Osteoblast (primary cell): ENCODE data around the gene ZSWIM1. TPM values are rescaled to one million over a fixed set of nuclear protein-coding genes. Genes with fewer than 3 reads are reported as not detected.
A peak's percentile ranks its signal among the peaks of the same experiment; 100 is the strongest.

Source experiments
- DNase-seq: peaks from one replicate; pipeline ENCODE4 v3.0.0; 2011; ENCODE audit warnings: low spot score, mixed read lengths; ENCODE audit not compliant: insufficient read length; ENCODE audit errors: missing footprints
- H2AFZ ChIP-seq: 2 replicates; pipeline ENCODE4 v1.6.0; 2011; ENCODE audit warnings: mild to moderate bottlenecking, low read length
- H3K27ac ChIP-seq: 2 replicates; pipeline ENCODE4 v1.5.1; 2011; ENCODE audit warnings: mild to moderate bottlenecking, low read depth, low read length, moderate library complexity
- H3K27me3 ChIP-seq: 2 replicates; pipeline ENCODE4 v1.6.0; 2012; ENCODE audit warnings: mild to moderate bottlenecking, control low read depth, inconsistent platforms, low read length, moderate library complexity; ENCODE audit not compliant: insufficient read depth
- H3K36me3 ChIP-seq: 2 replicates; pipeline ENCODE4 v1.5.1; 2011; ENCODE audit warnings: mild to moderate bottlenecking, low read length, control low read depth, moderate library complexity; ENCODE audit not compliant: insufficient read depth
- H3K4me1 ChIP-seq: 2 replicates; pipeline ENCODE4 v1.5.1; 2011; ENCODE audit warnings: mild to moderate bottlenecking, low read length, control low read depth, moderate library complexity; ENCODE audit not compliant: insufficient read depth
- H3K4me2 ChIP-seq: 2 replicates; pipeline ENCODE4 v1.6.0; 2011; ENCODE audit warnings: mild to moderate bottlenecking, low read length; ENCODE audit not compliant: insufficient read depth
- H3K4me3 ChIP-seq: fragments of 200-600 bp; sonication (generic); 3 replicates; pipeline ENCODE4 v1.5.1; 2012; ENCODE audit warnings: mild to moderate bottlenecking, low read length, inconsistent platforms; ENCODE audit not compliant: insufficient read depth
- H3K79me2 ChIP-seq: 2 replicates; pipeline ENCODE4 v1.6.0; 2012; ENCODE audit warnings: mild to moderate bottlenecking, low read length, control low read depth, inconsistent platforms; ENCODE audit not compliant: insufficient read depth
- H3K9me3 ChIP-seq: 2 replicates; pipeline ENCODE4 v1.5.1; 2011; ENCODE audit warnings: low read depth, low read length, control low read depth
- H4K20me1 ChIP-seq: 2 replicates; pipeline ENCODE4 v1.6.0; 2012; ENCODE audit warnings: mild to moderate bottlenecking, low read length, control low read depth; ENCODE audit not compliant: insufficient read depth
- CTCF ChIP-seq: IDR thresholded peaks from 2 replicates; pipeline ENCODE4 v1.5.1; 2011; ENCODE audit warnings: mild to moderate bottlenecking, low read depth, low read length, moderate library complexity; ENCODE audit errors: extremely low read depth
- total RNA-seq: library from RNA; depleted of rRNA; stranded (reverse); fragments of >200 nt; gene quantifications from 2 replicates; pipeline ENCODE4 v1.2.3, GENCODE V29; 2012

ZSWIM1 gene
- total RNA-seq, 1 donor: 7.6 TPM

- H3K4me2 ChIP-seq: peak overlapping the region; percentile 99
- H3K36me3 ChIP-seq: peaks cover 17% of the 10 kb centered on the region
- H3K4me3 ChIP-seq: peak overlapping the region; percentile 100
- peaks cover 16% of the 10 kb centered on the region for H3K4me1 ChIP-seq
- H3K79me2 ChIP-seq: peaks cover 50% of the 10 kb centered on the region
- H2AFZ ChIP-seq: peak overlapping the region; percentile 94
- DNase-seq: peak; percentile 98
- no peaks in the 10 kb centered on the region for H3K9me3 ChIP-seq
- H4K20me1 ChIP-seq: peaks cover 44% of the 10 kb centered on the region
- H3K27ac ChIP-seq: peak overlapping the region; percentile 95
- no peaks in the 10 kb centered on the region for H3K27me3 ChIP-seq
- TF ChIP-seq CTCF: peak; percentile 22
Measured at GRCh38 chr20:45933266-45934045, 52.4 kb downstream of the ZSWIM1 start.

GRCh38 chr20:45934046-45934585, 53.1 kb downstream of the ZSWIM1 start:
- H2AFZ ChIP-seq: peak overlapping the region; percentile 94
- peak; percentile 85 for DNase-seq

More at GRCh38 chr20:45934046-45934585, 53.1 kb downstream of the ZSWIM1 start:
- Histone ChIP-seq H3K27ac (peak overlapping the region; percentile 95), H3K4me3 (peak overlapping the region; percentile 100), H3K36me3 (peaks cover 23% of the 10 kb centered on the region), H3K27me3 (no peaks in the 10 kb centered on the region), H4K20me1 (peaks cover 46% of the 10 kb centered on the region), H3K4me2 (peak overlapping the region; percentile 99), H3K79me2 (peaks cover 53% of the 10 kb centered on the region), H3K9me3 (no peaks in the 10 kb centered on the region), H3K4me1 (peaks cover 16% of the 10 kb centered on the region)
- no peak for TF ChIP-seq CTCF

Other genes with a start within 250 kb of the ZSWIM1 start
- not detected in 2 replicates for gene WFDC9, start 249.9 kb upstream of the ZSWIM1 start, total RNA-seq
- gene WFDC11, start 211.0 kb upstream of the ZSWIM1 start, total RNA-seq: not detected in 2 replicates
- not detected in 2 replicates for gene WFDC13, start 179.2 kb upstream of the ZSWIM1 start, total RNA-seq
- gene WFDC10B, start 176.2 kb upstream of the ZSWIM1 start, total RNA-seq: not detected in 2 replicates
- gene SPINT4, start 158.9 kb upstream of the ZSWIM1 start, total RNA-seq: not detected in 2 replicates
- not detected in 2 replicates for gene WFDC3, start 89.3 kb upstream of the ZSWIM1 start, total RNA-seq
- gene DNTTIP1, start 89.3 kb upstream of the ZSWIM1 start, total RNA-seq: 12.7 and 15.6 TPM in 2 replicates
- gene UBE2C, start 68.6 kb upstream of the ZSWIM1 start, total RNA-seq: 2.5 and 2.7 TPM in 2 replicates
- 0.29 and 0.36 TPM in 2 replicates for gene TNNC2, start 53.9 kb upstream of the ZSWIM1 start, total RNA-seq
- gene SNX21, start 47.4 kb upstream of the ZSWIM1 start, total RNA-seq: 69.0 and 101 TPM in 2 replicates
- 29.8 and 31.8 TPM in 2 replicates for gene ACOT8, start 23.8 kb upstream of the ZSWIM1 start, total RNA-seq
- gene ZSWIM3, start 23.6 kb upstream of the ZSWIM1 start, total RNA-seq: 4.7 and 5.3 TPM in 2 replicates
- 1.2 and 1.4 TPM in 2 replicates for gene SPATA25, start 6.4 kb downstream of the ZSWIM1 start, total RNA-seq
- 4.7 and 7.1 TPM in 2 replicates for gene NEURL2, start 10.0 kb downstream of the ZSWIM1 start, total RNA-seq
- gene CTSA, start 10.1 kb downstream of the ZSWIM1 start, total RNA-seq: 157 and 181 TPM in 2 replicates
- 15.3 and 21.7 TPM in 2 replicates for gene PLTP, start 30.9 kb downstream of the ZSWIM1 start, total RNA-seq
- gene PCIF1, start 53.5 kb downstream of the ZSWIM1 start, total RNA-seq: 12.7 and 14.4 TPM in 2 replicates
- 18.3 and 20.3 TPM in 2 replicates for gene ZNF335, start 91.0 kb downstream of the ZSWIM1 start, total RNA-seq
- gene MMP9, start 127.7 kb downstream of the ZSWIM1 start, total RNA-seq: 0.29 and 2.5 TPM in 2 replicates
- under 0.01 TPM in 2 replicates for gene SLC12A5, start 148.0 kb downstream of the ZSWIM1 start, total RNA-seq
- gene NCOA5, start 208.7 kb downstream of the ZSWIM1 start, total RNA-seq: 12.4 and 14.5 TPM in 2 replicates
- gene CD40, start 237.1 kb downstream of the ZSWIM1 start, total RNA-seq: 2.5 and 3.5 TPM in 2 replicates